Measurements from ENCODE around the gene SOX4. TPM values are rescaled to one million over a fixed set of nuclear protein-coding genes. Genes with fewer than 3 reads are reported as not detected.
A peak's percentile ranks its signal among the peaks of the same experiment; 100 is the strongest.

SOX4 gene
- total and polyA plus RNA-seq, 11 donors: 1.9 to 20.3 (median 5.1) TPM

DNA sequence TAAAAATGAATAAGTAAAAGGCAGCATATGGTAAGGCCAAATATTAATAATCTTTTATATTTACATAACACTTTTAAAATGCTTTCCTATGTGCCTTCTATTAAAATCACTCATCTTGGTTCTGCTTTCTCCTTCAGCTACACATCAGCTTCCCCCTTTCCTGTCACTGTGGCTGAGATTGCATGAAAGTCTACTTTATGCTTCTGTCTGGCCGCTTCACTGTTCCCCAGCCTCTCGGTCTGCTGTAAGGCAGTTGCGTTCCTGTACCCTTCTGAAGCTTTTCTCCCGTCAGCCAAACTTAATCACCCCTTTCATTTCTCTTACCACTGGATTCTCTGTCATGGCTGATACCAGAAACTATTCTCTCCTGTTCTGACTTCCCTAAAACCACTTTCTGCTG, 34.6 kb downstream of the SOX4 start:
- TF ChIP-seq POLR2A (IDR thresholded peaks at IDR 0.05): no peak
- TF ChIP-seq, protein P1, sequence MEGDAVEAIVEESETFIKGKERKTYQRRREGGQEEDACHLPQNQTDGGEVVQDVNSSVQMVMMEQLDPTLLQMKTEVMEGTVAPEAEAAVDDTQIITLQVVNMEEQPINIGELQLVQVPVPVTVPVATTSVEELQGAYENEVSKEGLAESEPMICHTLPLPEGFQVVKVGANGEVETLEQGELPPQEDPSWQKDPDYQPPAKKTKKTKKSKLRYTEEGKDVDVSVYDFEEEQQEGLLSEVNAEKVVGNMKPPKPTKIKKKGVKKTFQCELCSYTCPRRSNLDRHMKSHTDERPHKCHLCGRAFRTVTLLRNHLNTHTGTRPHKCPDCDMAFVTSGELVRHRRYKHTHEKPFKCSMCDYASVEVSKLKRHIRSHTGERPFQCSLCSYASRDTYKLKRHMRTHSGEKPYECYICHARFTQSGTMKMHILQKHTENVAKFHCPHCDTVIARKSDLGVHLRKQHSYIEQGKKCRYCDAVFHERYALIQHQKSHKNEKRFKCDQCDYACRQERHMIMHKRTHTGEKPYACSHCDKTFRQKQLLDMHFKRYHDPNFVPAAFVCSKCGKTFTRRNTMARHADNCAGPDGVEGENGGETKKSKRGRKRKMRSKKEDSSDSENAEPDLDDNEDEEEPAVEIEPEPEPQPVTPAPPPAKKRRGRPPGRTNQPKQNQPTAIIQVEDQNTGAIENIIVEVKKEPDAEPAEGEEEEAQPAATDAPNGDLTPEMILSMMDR (IDR thresholded peaks at IDR 0.05): no peak
- H3K27ac ChIP-seq: no peak overlapping the region
- no peaks in the 10 kb centered on the region for H3K36me3 ChIP-seq
- no peaks in the 10 kb centered on the region for H3K4me1 ChIP-seq
- no peaks in the 10 kb centered on the region for H3K9me3 ChIP-seq
- DNase-seq: no peak
- no peaks in the 10 kb centered on the region for H3K27me3 ChIP-seq
- no peak overlapping the region for H3K4me3 ChIP-seq
- ATAC-seq: no peak
- intact Hi-C loops (cut with DNase I): no loop called here
- 86 to 94% (median 90%) methylated on average over 4 of the region's 4 CpGs for WGBS, 4 donors

DNA sequence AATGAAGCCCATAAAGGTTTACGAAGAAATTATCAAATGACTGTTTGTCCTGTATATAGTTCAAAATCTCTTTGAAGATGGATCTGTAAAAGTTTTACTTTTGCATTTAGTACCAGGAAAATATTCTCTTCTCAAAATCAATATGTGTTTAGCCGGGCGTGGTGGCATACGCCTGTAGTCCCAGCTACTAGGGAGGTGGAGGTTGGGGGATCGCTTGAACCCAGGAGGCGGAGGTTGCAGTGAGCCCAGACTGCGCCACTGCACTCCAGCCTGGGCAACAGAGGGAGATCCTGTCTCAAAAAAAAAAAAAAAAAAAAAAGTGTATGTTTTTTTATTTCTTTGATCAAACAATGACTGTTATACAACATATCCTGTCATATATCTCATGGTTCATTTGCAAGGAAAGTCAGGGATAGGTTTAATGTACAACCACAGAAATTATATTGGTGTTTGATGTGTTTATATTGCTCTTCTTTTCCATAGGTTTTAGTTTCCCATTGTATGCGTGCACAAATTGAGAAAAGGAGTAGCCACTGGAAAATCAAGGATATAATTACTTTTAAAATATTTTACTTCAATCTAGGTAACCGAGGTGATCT, 40.1 kb downstream of the SOX4 start:
- no peak for TF ChIP-seq POLR2A (IDR thresholded peaks at IDR 0.05)
- DNase-seq (no peak), ATAC-seq (no peak)
- WGBS, 4 donors: 95 to 99% (median 96%) methylated on average over 9 of the region's 9 CpGs
- Histone ChIP-seq H3K36me3 (no peaks in the 10 kb centered on the region), H3K4me1 (peaks cover 0 to 8% (median 0%) of the 10 kb centered on the region in 12 donors), H3K27me3 (no peaks in the 10 kb centered on the region), H3K9me3 (no peaks in the 10 kb centered on the region), H3K27ac (peak overlapping the region in 1 of 12 donors; percentile 43), H3K4me3 (no peak overlapping the region)
- intact Hi-C loops (cut with DNase I): no loop called here

DNA sequence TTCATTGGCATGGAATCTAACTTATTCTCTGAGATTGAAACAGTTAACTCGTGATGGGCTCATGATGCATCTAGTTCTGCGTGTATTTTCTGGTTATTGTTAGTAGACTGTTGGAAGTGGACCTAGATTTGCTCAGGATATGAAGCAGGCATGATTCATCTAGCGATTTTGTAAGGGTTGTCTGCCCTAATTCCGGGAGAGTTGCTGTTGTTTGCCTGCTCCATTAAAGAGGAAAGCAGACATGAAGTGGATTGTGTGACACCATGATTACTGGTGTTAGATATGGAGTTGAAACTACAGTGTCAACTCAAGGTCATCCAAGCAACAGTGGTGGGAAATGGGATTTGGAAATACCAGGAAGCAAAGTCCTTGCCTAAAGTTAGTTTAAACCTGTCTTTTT, 41.0 kb downstream of the SOX4 start:
- Histone ChIP-seq H3K27me3 (no peaks in the 10 kb centered on the region), H3K4me1 (peaks cover 0 to 8% (median 0%) of the 10 kb centered on the region in 12 donors), H3K27ac (peak overlapping the region in 3 of 12 donors; percentile 5 to 43 (median 41)), H3K4me3 (no peak overlapping the region), H3K36me3 (no peaks in the 10 kb centered on the region), H3K9me3 (no peaks in the 10 kb centered on the region)
- peak in 3 of 4 donors; percentile 47 to 86 (median 80) for ATAC-seq
- intact Hi-C loops (cut with DNase I): no loop called here
- no peak for DNase-seq
- TF ChIP-seq POLR2A (IDR thresholded peaks at IDR 0.05): no peak
- TF ChIP-seq, protein P1 (IDR thresholded peaks at IDR 0.05): no peak
- 25 to 43% (median 32%) methylated on average over 4 of the region's 4 CpGs for WGBS, 4 donors

DNA sequence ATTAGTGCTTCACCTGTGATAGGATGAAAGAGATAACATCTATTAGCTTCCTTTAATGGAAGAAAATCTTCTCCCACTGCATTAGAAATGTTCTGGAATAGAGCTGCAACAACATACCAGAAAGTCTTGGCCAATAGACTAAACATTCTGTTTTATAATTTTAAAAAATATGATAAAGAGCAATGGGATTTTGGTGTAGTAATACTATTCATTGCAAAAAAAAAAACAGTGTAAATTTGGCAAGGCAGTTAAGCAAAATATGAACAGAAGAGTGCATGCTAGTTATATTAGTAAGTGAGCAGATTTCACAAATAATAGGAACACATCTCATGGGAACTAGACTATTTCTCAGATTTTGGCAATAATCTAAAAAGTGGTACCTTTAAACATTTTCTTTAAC, 43.3 kb downstream of the SOX4 start:
- Histone ChIP-seq H3K36me3 (no peaks in the 10 kb centered on the region), H3K27ac (no peak overlapping the region), H3K27me3 (no peaks in the 10 kb centered on the region), H3K4me3 (no peak overlapping the region), H3K9me3 (peaks cover 0 to 5% (median 0%) of the 10 kb centered on the region in 12 donors), H3K4me1 (peaks cover 0 to 8% (median 0%) of the 10 kb centered on the region in 12 donors)
- DNase-seq: no peak
- TF ChIP-seq POLR2A (IDR thresholded peaks at IDR 0.05): no peak
- TF ChIP-seq, protein P1 (IDR thresholded peaks at IDR 0.05): no peak
- intact Hi-C loops (cut with DNase I): no loop called here
- ATAC-seq: no peak

DNA sequence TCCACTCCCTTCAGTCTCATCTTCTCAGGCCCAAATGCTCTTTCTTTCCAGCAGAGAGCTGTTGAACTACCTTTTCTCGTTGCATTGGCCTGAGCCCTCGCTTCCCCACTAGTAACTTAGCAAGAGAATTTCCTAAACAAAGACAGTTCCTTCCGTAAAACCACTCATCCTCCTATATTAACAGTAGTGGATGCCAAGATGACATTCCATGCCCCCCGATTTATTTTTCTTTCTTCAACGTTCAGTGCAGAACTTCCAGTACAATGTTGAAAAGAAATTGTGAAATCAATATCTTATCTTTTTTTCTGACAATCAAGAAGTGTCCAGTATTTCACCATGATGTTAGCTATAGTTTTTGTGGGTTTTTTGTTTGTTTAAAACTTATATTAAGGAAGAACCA, 45.8 kb downstream of the SOX4 start:
- Histone ChIP-seq H3K36me3 (no peaks in the 10 kb centered on the region), H3K27ac (no peak overlapping the region), H3K9me3 (peaks cover 0 to 11% (median 0%) of the 10 kb centered on the region in 12 donors), H3K4me3 (no peak overlapping the region), H3K27me3 (no peaks in the 10 kb centered on the region), H3K4me1 (peaks cover 0 to 6% (median 0%) of the 10 kb centered on the region in 12 donors)
- WGBS, 4 donors: 76 to 81% (median 79%) methylated on average over 5 of the region's 5 CpGs
- no peak for ATAC-seq
- TF ChIP-seq, protein P1 (IDR thresholded peaks at IDR 0.05): no peak
- no peak for TF ChIP-seq POLR2A (IDR thresholded peaks at IDR 0.05)
- DNase-seq: no peak
- intact Hi-C loops (cut with DNase I): no loop called here
